Measurements from ENCODE around the gene CREB5.

Gene CREB5

DNA sequence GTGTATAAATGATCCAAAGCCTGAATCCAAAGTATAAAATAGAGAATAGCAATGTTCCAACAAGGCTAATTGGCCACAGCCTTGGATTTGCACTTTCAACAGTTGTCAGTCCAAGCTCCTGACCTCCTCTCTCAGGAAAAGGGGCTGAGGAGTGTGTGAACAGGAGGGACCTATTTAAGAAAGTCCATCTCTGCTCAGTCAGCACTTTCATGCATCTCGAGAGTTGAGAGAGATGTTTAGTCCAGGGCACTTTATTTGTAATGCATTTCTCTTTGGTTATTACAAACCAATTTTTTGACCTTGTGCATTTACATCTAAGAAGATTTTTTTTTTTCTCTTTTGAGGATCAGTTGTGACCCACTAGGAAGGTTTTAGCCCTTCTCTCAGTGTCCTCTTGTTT is 244.2 kb downstream of the CREB5 start:
- no peak for DNase-seq

DNA sequence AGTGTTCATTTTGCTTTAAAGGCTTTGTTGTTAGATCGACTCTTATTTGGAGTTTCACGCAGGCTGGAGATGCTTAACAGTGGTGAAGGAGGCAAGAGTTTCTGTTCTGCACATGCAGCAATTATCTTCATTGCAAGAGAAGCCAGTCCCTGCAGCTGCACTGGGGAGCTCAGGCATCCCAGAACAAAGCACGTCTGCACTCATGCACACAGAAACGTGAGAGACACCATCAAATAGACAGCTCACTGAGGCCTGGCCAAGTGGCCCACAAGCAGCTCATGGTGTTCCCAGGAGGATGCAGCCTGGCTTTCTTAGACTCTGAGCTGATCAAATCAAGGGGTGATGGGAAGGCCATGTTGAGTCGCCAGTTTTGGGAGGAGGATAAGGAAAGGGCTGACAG is 246.1 kb downstream of the CREB5 start:
- DNase-seq = no peak

DNA sequence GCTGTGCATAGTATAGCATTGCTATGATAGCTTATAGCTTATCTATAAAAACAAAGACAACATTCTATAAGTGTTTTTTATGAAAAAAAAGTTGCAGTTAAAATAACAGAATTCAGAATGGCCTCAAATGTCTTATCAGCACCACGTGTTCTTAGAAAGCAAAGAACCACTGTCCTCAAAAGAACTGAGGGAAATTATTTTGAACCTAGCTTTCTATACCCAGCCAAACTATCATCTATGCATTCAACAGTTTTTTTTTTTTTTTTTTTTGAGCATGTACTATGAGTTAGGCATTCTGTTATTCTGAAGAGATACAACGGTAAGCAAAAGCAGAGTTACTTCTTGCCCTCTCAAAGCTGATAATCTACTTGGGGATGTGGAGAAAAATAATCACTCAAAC is 247.8 kb downstream of the CREB5 start:
- no peak for DNase-seq

DNA sequence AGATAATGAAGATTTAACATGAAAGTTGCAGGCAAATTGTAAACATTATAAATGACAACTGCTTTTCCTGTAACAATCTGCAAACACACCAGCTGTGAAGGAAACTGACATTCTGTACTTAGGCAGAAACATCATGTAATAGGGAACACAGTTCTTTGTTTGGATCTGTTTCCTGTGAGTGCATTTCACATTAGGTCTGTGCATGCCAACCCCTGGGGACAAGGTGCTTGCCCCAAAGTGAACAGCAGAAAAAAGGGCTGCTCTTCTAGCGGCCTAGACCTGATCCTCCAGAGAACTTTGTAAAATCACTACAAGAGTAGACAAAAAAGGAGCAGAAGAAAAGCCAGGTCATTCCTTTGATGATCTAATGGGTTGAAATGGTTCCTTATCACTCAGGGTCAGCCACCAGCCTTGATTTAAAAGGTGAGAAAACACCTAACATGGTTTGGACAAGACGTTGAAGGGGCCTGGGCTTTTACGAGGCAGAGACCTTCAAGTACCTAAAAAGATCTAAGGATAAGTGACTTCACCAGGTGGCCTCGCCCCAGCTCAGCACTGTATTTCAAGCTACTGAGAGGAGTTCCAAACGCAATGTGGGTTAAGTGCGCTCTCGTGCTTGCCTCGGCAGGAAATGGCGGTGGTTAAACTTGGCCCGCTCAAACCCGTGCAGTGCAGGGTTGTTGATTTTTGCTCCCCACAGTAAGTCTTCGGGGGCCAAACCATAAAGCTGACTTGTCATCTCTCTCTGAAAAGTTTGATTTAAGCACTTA is 249.7 kb downstream of the CREB5 start:
- no peak for DNase-seq

DNA sequence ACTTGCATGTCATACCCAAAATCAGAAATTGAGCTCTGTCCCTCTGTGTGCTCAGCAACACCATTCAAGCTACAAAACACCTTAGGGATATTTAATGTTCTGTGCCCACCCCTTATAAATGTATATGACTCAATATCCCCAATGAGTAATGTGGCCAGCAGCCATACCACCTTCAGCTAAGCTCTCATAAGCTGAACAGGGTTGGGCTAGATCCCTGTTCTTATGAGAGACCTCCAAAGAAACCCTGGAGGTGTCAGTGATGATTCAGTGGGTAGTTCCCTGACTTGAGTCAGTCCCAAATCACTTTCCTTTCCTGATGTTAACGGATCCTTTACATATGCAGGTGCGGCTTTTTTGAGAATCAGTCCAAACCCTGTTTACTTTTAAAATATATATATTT is 253.8 kb downstream of the CREB5 start:
- no peak for DNase-seq

DNA sequence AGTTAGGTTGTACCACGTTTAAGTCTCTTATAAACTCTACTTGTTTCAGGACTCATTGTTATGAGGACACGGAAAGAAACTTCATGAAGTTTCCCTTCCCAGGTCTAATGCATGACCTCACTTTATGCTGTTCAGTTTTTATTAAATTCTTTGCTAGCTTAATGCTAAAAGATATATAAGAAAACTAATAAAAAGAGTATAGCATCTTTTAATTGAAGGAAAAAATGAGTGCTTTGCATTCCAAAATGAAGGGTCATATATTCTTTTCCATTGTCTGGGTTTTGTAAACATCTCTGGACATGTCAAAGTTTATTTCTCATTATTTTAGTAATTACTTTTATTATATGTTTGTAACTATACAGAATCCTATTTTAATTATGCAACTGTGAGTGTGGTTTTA is 255.8 kb downstream of the CREB5 start:
- no peak for DNase-seq

GRCh38 chr7:28669330-28669729 is 257.0 kb downstream of the CREB5 start:
- no peak for DNase-seq

DNA sequence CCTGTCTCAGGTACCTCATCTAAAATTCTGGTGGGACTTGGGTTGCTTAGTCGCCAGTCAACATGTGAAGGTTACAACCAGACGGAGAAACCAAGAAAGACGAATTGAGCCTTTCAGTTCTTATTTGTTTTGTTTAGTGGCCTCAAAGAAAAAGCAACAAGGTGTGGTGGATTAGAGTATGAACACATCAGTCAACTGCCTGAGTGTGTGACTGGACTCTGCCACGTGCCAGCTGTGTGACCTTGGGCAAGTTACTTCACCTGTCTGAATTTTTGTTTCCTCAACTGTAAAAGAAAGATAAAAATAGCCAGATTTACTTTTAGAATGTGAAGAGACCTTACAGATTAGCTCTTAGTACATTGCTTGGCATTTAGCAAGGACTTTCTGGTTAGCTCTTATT is 259.2 kb downstream of the CREB5 start:
- no peak for DNase-seq

DNA sequence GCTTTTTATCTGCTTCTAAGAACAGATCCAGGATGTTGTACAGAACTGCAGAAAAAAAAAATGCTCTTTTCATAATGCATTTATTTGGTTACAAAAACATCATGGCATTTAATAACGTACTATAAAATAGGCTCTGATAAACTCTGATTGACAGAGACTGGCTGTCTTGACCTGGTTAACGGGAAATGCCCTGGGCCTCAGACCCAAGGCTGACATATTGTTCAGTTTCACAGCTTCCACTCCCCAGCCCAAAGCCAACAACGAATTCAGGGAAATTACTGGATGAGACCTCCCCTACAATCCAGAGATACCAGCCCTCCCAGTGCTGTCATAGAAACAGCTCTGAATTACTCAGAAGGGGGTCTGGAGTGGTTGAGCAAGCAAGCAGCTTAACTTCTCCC is 260.1 kb downstream of the CREB5 start:
- DNase-seq = no peak

DNA sequence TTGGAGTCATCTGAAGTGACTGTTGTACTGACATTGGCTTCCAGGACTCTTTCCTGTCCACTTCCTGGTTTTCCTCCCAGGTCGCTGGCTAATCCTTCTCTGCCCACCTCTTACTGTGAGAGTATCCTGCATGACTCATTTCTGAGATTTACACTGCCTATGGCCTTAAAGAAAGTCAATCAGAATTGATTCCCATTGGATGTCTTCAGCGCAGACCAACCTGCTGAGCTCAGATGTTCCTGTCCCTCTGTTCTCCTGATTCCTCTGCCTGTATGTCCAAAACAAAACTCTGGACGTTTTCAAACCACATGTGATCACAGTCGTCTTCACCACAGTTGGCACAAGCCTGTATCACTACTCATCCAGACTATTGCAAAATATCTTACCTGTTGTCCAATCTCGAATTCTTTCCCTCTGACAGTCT is 262.1 kb downstream of the CREB5 start:
- no peak for DNase-seq

GRCh38 chr7:28675429-28675828 is 263.1 kb downstream of the CREB5 start:
- no peak for DNase-seq

DNA sequence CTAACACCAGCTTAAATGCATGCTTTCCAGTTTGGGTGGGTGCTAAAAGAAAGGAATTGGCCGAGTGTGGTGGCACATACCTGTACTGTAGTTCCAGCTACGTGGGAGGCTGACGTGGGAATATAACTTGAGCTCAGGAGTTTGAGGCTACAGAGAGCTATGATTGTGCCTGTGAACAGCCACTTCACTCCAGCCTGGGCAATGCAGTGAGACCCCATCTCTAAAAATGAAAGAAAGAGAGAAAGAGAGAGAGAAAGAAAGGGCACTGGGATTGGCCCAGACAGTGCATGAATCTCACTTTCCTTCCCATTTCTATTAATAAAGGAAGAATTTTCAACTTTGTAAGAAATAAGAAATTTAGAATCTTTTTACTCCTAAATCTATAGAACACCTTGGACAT is 265.4 kb downstream of the CREB5 start:
- DNase-seq = no peak

- DNase-seq = no peak
These were observed 266.2 kb downstream of the CREB5 start for GRCh38 chr7:28678431-28678965.

- DNase-seq = no peak
These were observed 269.5 kb downstream of the CREB5 start for GRCh38 chr7:28681693-28682310.

GRCh38 chr7:28682801-28683200 is 270.5 kb downstream of the CREB5 start:
- no peak for DNase-seq

GRCh38 chr7:28684650-28685241 is 272.4 kb downstream of the CREB5 start:
- no peak for DNase-seq

GRCh38 chr7:28685242-28685643 is 272.9 kb downstream of the CREB5 start:
- no peak for DNase-seq

DNA sequence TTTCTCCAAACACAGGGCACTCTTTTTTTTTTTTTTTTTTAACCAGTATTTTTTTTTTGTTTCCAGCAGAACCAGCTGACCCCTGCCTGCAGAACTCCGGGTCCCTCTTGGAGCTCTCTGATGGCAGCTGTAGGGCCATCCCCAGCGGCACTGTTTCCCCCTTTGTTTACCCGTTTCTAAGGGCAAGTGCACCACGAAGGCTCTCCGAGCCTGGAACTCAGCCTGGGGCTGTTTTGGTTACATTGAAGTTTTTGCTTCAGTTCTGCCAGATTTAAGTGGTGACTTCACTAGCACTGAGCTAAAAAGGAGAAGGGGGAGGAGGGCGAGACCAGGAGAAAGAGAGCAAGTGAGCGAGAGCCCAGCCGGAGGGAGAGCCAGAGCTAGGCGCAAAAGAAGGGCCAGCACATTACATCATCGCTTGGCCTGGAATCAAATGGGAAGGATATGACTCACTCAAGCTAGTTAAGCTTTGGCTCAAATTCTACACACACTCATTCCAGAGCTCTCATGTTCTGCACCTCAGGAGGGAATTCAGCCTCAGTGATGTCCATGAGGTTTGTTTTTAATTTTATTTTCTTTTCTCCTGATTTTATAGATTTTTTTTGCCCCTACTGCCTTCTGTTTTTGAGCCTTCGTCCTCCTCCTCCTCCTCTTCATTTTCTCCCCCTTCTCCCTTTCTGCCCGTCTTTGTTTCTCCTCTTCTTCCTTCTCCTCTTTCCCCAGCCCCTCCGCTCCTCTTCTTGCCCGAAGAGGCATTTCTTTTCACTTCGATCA is 273.5 kb downstream of the CREB5 start:
- DNase-seq = peak; percentile 98

GRCh38 chr7:28686418-28686800 is 274.1 kb downstream of the CREB5 start:
- peak; percentile 86 for DNase-seq

DNA sequence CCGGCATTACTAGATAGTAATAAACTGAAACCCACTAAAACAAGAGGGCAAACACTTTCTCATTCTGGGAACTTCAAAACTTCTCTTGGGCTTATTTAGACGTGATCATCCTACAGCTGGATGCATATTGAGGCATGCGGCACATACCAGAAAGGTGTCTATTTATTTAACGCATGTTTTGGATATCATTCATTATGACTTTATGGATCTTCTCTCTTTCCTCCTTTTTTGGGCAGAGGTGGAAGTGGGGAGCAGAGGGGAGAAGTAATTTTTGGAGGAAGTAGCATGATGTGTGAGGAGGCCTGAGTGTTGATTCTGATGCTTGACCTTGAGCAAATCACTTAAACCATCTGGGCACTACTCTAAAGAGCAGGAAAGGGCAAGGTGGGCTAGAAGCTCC is 275.2 kb downstream of the CREB5 start:
- no peak for DNase-seq

- no peak for DNase-seq
These were observed 275.9 kb downstream of the CREB5 start for GRCh38 chr7:28688174-28688573.

GRCh38 chr7:28688651-28689050 is 276.3 kb downstream of the CREB5 start:
- DNase-seq = no peak
